Spleen (tissue), 11 donors: ENCODE results near the gene STIL. TPM values are rescaled to one million over a fixed set of nuclear protein-coding genes. Genes with fewer than 3 reads are reported as not detected.

Experiments
- DNase-seq: peaks from one replicate; pipeline ENCODE4 v3.0.0-alpha.2; 2020
- H3K27ac ChIP-seq, 8 donors: fragments of 200-600 bp; sonication (generic) in 7 of 8; 1 replicate in 4 of 8; 2 replicates in 4 of 8; pipeline versions ENCODE4 v1.5.0 to v1.8.0; 2016 to 2021; ENCODE audit warnings: inconsistent platforms in 4 of 8, mild to moderate bottlenecking in 4 of 8, moderate library complexity in 1 of 8
- H3K27me3 ChIP-seq, 7 donors: fragments of 200-600 bp; sonication (generic) in 6 of 7; replicated peaks in 1 of 7; 1 replicate in 4 of 7; 2 replicates in 3 of 7; pipeline versions ENCODE4 v1.5.0 to v1.8.0; 2016 to 2021; ENCODE audit warnings: inconsistent platforms in 3 of 7, mild to moderate bottlenecking in 1 of 7
- H3K36me3 ChIP-seq, 6 donors: fragments of 200-600 bp; sonication (generic) in 5 of 6; 1 replicate in 4 of 6; 2 replicates in 2 of 6; pipeline versions ENCODE4 v1.5.0 to v1.8.0; 2016 to 2021; ENCODE audit warnings: inconsistent platforms in 2 of 6
- H3K4me1 ChIP-seq, 6 donors: fragments of 200-600 bp; sonication (generic) in 5 of 6; 1 replicate in 3 of 6; 2 replicates in 3 of 6; pipeline versions ENCODE4 v1.5.0 to v1.8.0; 2016 to 2021; ENCODE audit warnings: inconsistent platforms in 3 of 6
- H3K4me3 ChIP-seq, 8 donors: fragments of 200-600 bp; sonication (generic) in 7 of 8; 1 replicate in 4 of 8; 2 replicates in 4 of 8; pipeline versions ENCODE4 v1.5.0 to v1.8.0; 2016 to 2021; ENCODE audit warnings: inconsistent platforms in 4 of 8, mild to moderate bottlenecking in 4 of 8, moderate library complexity in 2 of 8
- H3K9me3 ChIP-seq, 8 donors: fragments of 200-600 bp; sonication (generic) in 7 of 8; 1 replicate in 4 of 8; 2 replicates in 4 of 8; pipeline versions ENCODE4 v1.5.0 to v1.8.0; 2016 to 2021; ENCODE audit warnings: inconsistent platforms in 4 of 8
- POLR2A ChIP-seq, 3 donors: fragments of 450-650 bp; IDR thresholded peaks; one replicate each; pipeline ENCODE4 v1.5.1; 2017; ENCODE audit warnings: antibody characterized with exemption in 3 of 3, mild to moderate bottlenecking in 1 of 3
- POLR2AphosphoS5 ChIP-seq, 3 donors: sonication (generic); formaldehyde crosslinking; IDR thresholded peaks; one replicate each; pipeline ENCODE4 v1.5.1; 2017; ENCODE audit warnings: antibody characterized with exemption in 3 of 3
- WGBS, 5 donors: extraction: QIAGEN DNeasy Blood & Tissue Kit in 3 of 5; methylation state at CpG; one replicate each; pipeline versions ENCODE4 v1.1.5 to v1.1.7; 2013 to 2018; 5-methylcytosine and 5-hydroxymethylcytosine counted together
- intact Hi-C: fragments of 100-400 bp; cut with DNase I; formaldehyde crosslinking; loops from one replicate; pipeline ENCODE4 v1.15.0; 2023; ENCODE audit warnings: low total_unique reads
- polyA plus RNA-seq, 3 donors: library from polyadenylated mRNA; stranded (reverse); fragments of 200-250 nt; gene quantifications; one replicate each; pipeline ENCODE4 v1.2.1, GENCODE V29; 2013
- total RNA-seq, 7 donors: library from RNA; depleted of rRNA in 3 of 7; stranded (reverse); fragments of >200 nt in 3 of 7; fragmentation: NEBNext Ultra II Directional in 4 of 7; extraction: Animal tissue kit (Norgen Biotek cat#: 25700) in 4 of 7; gene quantifications; one replicate each; pipeline versions ENCODE4 v1.1.0 to v1.2.1, GENCODE V29; 2016 to 2021
- TF ChIP-seq, protein P1 (sequence below), 11 experiments: fragments of 200-600 bp in 7 of 11; fragments of 450-650 bp in 4 of 11; sonication (generic) in 4 of 11; IDR thresholded peaks in 8 of 11; conservative IDR thresholded peaks in 3 of 11; 1 replicate in 7 of 11; 2 replicates in 4 of 11; pipeline versions ENCODE4 v1.4.0 to v1.8.0; 2016 to 2021; ENCODE audit warnings: antibody characterized with exemption in 11 of 11, inconsistent platforms in 4 of 11, mild to moderate bottlenecking in 1 of 11
- donor health status: healthy with polysubstance abuse.
- donor health status: DM: no; HTN: no; CAD: no; lungs with moderate emphysema.
- donor health status: DM: no; HTN: no; CAD: no.
- donor health status: Bipolar disorder and iron deficiency.
- donor health status: healthy.
- donor health status: DM: no; HTN: no; CAD: no.
- donor health status: DM: yes; HTN: yes; CAD: no.

The STIL gene
- total and polyA plus RNA-seq, 10 donors: 0.54 to 8.1 (median 3.4) TPM

DNA sequence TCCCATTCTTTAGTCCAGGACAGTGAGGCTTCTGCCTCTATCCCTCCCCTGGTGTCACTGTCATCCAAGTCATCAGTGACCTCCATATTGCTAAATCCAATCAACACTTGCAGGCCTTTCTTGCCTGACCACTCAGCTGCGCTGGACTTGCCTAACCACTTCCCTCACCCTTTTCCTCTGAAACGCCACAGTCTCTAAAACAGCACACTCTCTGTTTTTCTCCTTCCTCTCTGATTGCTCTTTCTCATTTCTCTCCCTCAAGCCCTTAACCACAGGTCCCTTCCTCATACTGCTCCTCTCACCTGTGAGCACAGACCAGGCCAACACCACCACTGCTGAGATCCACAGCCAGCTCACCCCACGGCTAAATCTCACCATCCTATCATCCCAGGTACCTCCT is 99.4 kb downstream of the STIL start:
- 39 to 56% (median 43%) methylated on average over 3 of the region's 3 CpGs for WGBS, 5 donors
- H3K27me3 ChIP-seq: peaks cover 0 to 5% (median 0%) of the 10 kb centered on the region in 7 donors
- H3K9me3 ChIP-seq: no peaks in the 10 kb centered on the region
- no peak overlapping the region for H3K4me3 ChIP-seq
- no peak overlapping the region for H3K27ac ChIP-seq
- no peak for TF ChIP-seq POLR2A (IDR thresholded peaks at IDR 0.05)
- TF ChIP-seq POLR2AphosphoS5 (IDR thresholded peaks at IDR 0.05): no peak
- TF ChIP-seq, protein P1, sequence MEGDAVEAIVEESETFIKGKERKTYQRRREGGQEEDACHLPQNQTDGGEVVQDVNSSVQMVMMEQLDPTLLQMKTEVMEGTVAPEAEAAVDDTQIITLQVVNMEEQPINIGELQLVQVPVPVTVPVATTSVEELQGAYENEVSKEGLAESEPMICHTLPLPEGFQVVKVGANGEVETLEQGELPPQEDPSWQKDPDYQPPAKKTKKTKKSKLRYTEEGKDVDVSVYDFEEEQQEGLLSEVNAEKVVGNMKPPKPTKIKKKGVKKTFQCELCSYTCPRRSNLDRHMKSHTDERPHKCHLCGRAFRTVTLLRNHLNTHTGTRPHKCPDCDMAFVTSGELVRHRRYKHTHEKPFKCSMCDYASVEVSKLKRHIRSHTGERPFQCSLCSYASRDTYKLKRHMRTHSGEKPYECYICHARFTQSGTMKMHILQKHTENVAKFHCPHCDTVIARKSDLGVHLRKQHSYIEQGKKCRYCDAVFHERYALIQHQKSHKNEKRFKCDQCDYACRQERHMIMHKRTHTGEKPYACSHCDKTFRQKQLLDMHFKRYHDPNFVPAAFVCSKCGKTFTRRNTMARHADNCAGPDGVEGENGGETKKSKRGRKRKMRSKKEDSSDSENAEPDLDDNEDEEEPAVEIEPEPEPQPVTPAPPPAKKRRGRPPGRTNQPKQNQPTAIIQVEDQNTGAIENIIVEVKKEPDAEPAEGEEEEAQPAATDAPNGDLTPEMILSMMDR (IDR thresholded peaks at IDR 0.05 in 8 of 11, conservative IDR thresholded peaks at IDR 0.05 in 3 of 11): no peak
- DNase-seq: peak; percentile 37
- peaks cover 0 to 14% (median 11%) of the 10 kb centered on the region in 6 donors for H3K4me1 ChIP-seq
- H3K36me3 ChIP-seq: peaks cover 0 to 10% (median 0%) of the 10 kb centered on the region in 6 donors
- intact Hi-C loops: no loop called here

DNA sequence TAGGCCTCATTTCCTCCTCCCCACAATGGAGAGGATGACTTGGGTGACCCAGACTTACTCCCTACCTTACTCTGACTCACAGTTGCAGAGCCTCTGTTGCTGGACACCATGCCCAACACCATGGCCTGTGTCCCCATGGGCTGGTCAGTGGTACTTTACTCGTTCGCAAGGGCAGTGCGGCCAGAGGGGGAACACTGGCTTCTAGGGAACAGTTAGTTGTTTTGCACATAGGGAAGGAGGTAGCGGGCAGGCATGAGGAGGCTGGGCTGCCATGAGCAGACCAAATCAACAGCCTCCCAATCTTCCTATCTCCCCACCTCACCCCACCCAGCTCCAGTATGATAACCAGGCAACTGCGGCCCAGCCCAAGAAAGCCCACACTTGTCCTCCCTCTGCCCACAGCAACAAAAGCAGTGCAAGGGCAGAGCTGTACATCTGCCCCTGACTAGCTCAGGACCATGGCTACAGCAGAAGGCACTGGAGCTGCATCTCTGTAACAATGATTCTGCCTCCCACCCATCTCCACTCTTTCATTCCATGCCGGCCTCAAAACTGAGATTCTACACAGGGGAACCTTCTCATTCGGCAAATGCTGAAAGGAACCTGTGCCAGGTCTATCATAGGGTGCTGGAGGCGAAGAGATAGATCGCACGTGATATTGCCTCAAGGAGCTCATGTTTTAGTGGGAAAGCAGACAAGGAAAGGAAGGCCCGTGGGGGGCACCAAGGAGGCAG is 100.5 kb downstream of the STIL start:
- 67 to 88% (median 81%) methylated on average over 10 to 11 of the region's 11 CpGs for WGBS, 5 donors
- no peaks in the 10 kb centered on the region for H3K36me3 ChIP-seq
- H3K27me3 ChIP-seq: peaks cover 0 to 16% (median 0%) of the 10 kb centered on the region in 7 donors
- H3K9me3 ChIP-seq: no peaks in the 10 kb centered on the region
- H3K27ac ChIP-seq: peak overlapping the region in 3 of 8 donors; percentile 0 to 81 (median 67)
- intact Hi-C loops: no loop called here
- DNase-seq: peak; percentile 50
- H3K4me3 ChIP-seq: no peak overlapping the region
- TF ChIP-seq POLR2A (IDR thresholded peaks at IDR 0.05) (no peak), POLR2AphosphoS5 (IDR thresholded peaks at IDR 0.05) (no peak)
- TF ChIP-seq, protein P1 (IDR thresholded peaks at IDR 0.05 in 8 of 11, conservative IDR thresholded peaks at IDR 0.05 in 3 of 11): no peak
- peaks cover 0 to 14% (median 11%) of the 10 kb centered on the region in 6 donors for H3K4me1 ChIP-seq

DNA sequence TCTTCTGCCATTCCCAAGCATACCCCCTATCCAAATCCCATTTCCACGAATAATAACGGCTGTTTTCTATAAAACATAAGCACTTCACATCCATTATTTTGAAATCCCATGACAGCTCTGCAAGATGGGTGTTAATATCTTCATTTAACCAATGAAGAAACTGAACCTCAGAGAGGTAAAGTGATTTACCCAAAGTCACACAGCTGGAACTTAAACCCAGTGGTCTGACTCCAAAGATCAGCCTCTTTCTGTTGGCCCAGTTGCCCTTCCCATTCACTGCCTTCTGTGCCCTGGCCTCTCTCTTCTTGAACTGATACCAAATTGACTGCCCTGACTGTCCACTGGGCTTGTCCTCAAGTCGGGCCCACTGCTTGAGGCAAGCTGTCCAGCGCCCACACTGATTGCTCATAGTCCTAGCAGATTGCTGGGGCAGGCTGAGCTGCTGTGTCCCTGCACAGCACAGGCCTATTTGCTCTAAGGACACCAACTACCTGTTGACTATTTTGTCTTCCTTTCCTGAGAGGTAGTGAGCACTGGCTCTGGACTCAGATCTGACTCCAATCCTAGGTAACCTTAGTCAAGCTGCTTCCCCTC is 101.2 kb downstream of the STIL start:
- peak overlapping the region in 6 of 8 donors; percentile 36 to 81 (median 67) for H3K27ac ChIP-seq
- H3K4me3 ChIP-seq: no peak overlapping the region
- TF ChIP-seq POLR2AphosphoS5 (IDR thresholded peaks at IDR 0.05) (no peak), POLR2A (IDR thresholded peaks at IDR 0.05) (no peak)
- TF ChIP-seq, protein P1 (IDR thresholded peaks at IDR 0.05 in 8 of 11, conservative IDR thresholded peaks at IDR 0.05 in 3 of 11): no peak
- no peaks in the 10 kb centered on the region for H3K9me3 ChIP-seq
- intact Hi-C loops: no loop called here
- peaks cover 0 to 14% (median 11%) of the 10 kb centered on the region in 6 donors for H3K4me1 ChIP-seq
- 69 to 83% (median 76%) methylated on average over 4 of the region's 4 CpGs for WGBS, 5 donors
- H3K36me3 ChIP-seq: no peaks in the 10 kb centered on the region
- DNase-seq: peak; percentile 41
- peaks cover 0 to 23% (median 0%) of the 10 kb centered on the region in 7 donors for H3K27me3 ChIP-seq

DNA sequence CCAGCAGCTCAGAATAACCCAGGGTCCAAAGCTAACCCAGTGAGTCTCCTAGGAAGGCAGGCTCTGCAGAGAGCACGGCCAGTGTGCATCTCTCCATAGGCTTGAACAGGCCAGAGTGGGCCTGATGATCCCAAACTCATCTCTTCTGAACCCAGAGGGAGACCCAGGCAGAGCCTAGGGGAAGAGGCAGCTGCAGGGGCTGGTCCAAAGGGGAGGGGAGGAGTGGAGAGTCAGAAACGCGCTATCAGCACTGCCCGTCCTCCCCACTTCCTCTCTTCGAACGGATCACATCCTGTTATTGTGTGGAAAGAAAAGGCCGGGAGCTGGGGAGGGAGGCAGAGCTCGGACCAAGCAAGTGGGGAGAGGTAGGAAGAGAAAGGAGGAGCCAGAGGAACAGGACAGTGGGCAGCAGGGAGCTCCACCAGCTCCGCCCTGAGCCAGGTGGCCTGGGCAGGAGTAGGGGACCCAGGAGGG is 102.1 kb downstream of the STIL start:
- Histone ChIP-seq H3K27ac (peak overlapping the region; percentile 35 to 81 (median 63)), H3K27me3 (peaks cover 0 to 25% (median 0%) of the 10 kb centered on the region in 7 donors), H3K9me3 (no peaks in the 10 kb centered on the region), H3K36me3 (no peaks in the 10 kb centered on the region), H3K4me3 (no peak overlapping the region), H3K4me1 (peaks cover 0 to 14% (median 11%) of the 10 kb centered on the region in 6 donors)
- intact Hi-C loops: no loop called here
- 6 to 24% (median 11%) methylated on average over 9 of the region's 9 CpGs for WGBS, 5 donors
- DNase-seq: peak; percentile 77
- peak; percentile 42 to 83 (median 79) for TF ChIP-seq POLR2AphosphoS5 (IDR thresholded peaks at IDR 0.05)
- TF ChIP-seq, protein P1 (IDR thresholded peaks at IDR 0.05 in 8 of 11, conservative IDR thresholded peaks at IDR 0.05 in 3 of 11): no peak
- peak in 1 of 3 donors; percentile 7 for TF ChIP-seq POLR2A (IDR thresholded peaks at IDR 0.05)
